Occipital lobe (tissue), 2 donors: Measurements from ENCODE around the gene ABCB9. TPM values are rescaled to one million over a fixed set of nuclear protein-coding genes. Genes with fewer than 3 reads are reported as not detected.
"Not testable (repeated sequence)": the region's sequence is repeated elsewhere in the genome, so short reads cannot be mapped to it uniquely, and the experiment has no call there.

Experiments
- DNase-seq: peaks from one replicate; lab custom pipeline; 2025; lab: John Stamatoyannopoulos, UW
- total RNA-seq: library from RNA; depleted of rRNA; stranded (reverse); fragments of >200 nt; gene quantifications from one replicate; pipeline ENCODE4 v1.2.3, GENCODE V29; 2014

ABCB9 gene
- 21.2 TPM for total RNA-seq

GRCh38 chr12:122965851-122966742, at the start of gene ABCB9:
ABCB9 (minus strand) TSS chr12:122966463; CDS start chr12:122960235, 6,228 bp downstream.
- peak; percentile 95 for DNase-seq

GRCh38 chr12:123014473-123014872, 48.2 kb upstream of the ABCB9 start:
- DNase-seq = not testable (repeated sequence)

- DNase-seq = no peak
These were observed 47.2 kb upstream of the ABCB9 start for GRCh38 chr12:123013185-123014095.

GRCh38 chr12:123011701-123012100, 45.4 kb upstream of the ABCB9 start:
- no peak for DNase-seq

- no peak for DNase-seq
These were observed 44.4 kb upstream of the ABCB9 start for GRCh38 chr12:123010681-123011080.

- no peak for DNase-seq
These were observed 43.8 kb upstream of the ABCB9 start for GRCh38 chr12:123010110-123010509.

GRCh38 chr12:123006977-123007376, 40.7 kb upstream of the ABCB9 start:
- DNase-seq = no peak

GRCh38 chr12:123005081-123005626, 38.9 kb upstream of the ABCB9 start:
- DNase-seq = no peak

- no peak for DNase-seq
These were observed 38.0 kb upstream of the ABCB9 start for GRCh38 chr12:123004287-123004686.

GRCh38 chr12:123003257-123003656, 37.0 kb upstream of the ABCB9 start:
- no peak for DNase-seq

GRCh38 chr12:123001464-123001863, 35.2 kb upstream of the ABCB9 start:
- no peak for DNase-seq

- DNase-seq = no peak
These were observed 34.3 kb upstream of the ABCB9 start for GRCh38 chr12:123000578-123000977.

GRCh38 chr12:122999986-123000420, 33.7 kb upstream of the ABCB9 start:
- DNase-seq = no peak

- DNase-seq = no peak
These were observed 33.1 kb upstream of the ABCB9 start for GRCh38 chr12:122999196-122999946.

- no peak for DNase-seq
These were observed 32.1 kb upstream of the ABCB9 start for GRCh38 chr12:122998316-122998715.

GRCh38 chr12:122997343-122998250, 31.3 kb upstream of the ABCB9 start:
- no peak for DNase-seq

- no peak for DNase-seq
These were observed 30.5 kb upstream of the ABCB9 start for GRCh38 chr12:122996621-122997342.

GRCh38 chr12:122996188-122996601, 29.9 kb upstream of the ABCB9 start:
- DNase-seq = no peak

- no peak for DNase-seq
These were observed 29.4 kb upstream of the ABCB9 start for GRCh38 chr12:122995503-122996187.
